Kidney epithelial cell (primary cell): ENCODE measurements around the gene SUMO4. TPM values are rescaled to one million over a fixed set of nuclear protein-coding genes. Genes with fewer than 3 reads are reported as not detected.
"Not testable (repeated sequence)": the region's sequence is repeated elsewhere in the genome, so short reads cannot be mapped to it uniquely, and the experiment has no call there.

Source experiments
- DNase-seq: peaks from one replicate; pipeline ENCODE4 v3.0.0-alpha.2; 2010; ENCODE audit warnings: low read depth
- H3K27me3 ChIP-seq: 2 replicates; pipeline ENCODE4 v1.6.0; 2011; ENCODE audit warnings: low read length; ENCODE audit not compliant: control insufficient read depth, insufficient read depth
- H3K36me3 ChIP-seq: 2 replicates; pipeline ENCODE4 v1.5.1; 2011; ENCODE audit warnings: low read length; ENCODE audit not compliant: control insufficient read depth, insufficient read depth
- H3K4me3 ChIP-seq: 2 replicates; pipeline ENCODE4 v1.5.1; 2011; ENCODE audit warnings: low read depth, mild to moderate bottlenecking, control low read depth, low read length
- CTCF ChIP-seq: IDR thresholded peaks from 2 replicates; pipeline ENCODE4 v1.5.1; 2011; ENCODE audit warnings: mild to moderate bottlenecking, moderate library complexity, low read length, control low read depth, inconsistent platforms; ENCODE audit not compliant: insufficient read depth, poor library complexity, severe bottlenecking
- total RNA-seq: library from RNA; depleted of rRNA; stranded (reverse); fragments of >200 nt; gene quantifications from 2 replicates; pipeline ENCODE4 v1.2.3, GENCODE V29; 2015

SUMO4 gene
- total RNA-seq, 1 donor from 2014 or later: not detected

- Histone ChIP-seq H3K27me3 (no peaks in the 10 kb centered on the region), H3K4me3 (no peak overlapping the region), H3K36me3 (no peaks in the 10 kb centered on the region)
- DNase-seq: no peak
- no peak for TF ChIP-seq CTCF
Measured at GRCh38 chr6:149440735-149441671, 40.9 kb downstream of the SUMO4 start.

GRCh38 chr6:149441740-149442139 lies 41.7 kb downstream of the SUMO4 start:
- Histone ChIP-seq H3K4me3 (no peak overlapping the region), H3K36me3 (no peaks in the 10 kb centered on the region), H3K27me3 (no peaks in the 10 kb centered on the region)
- no peak for DNase-seq
- no peak for TF ChIP-seq CTCF

GRCh38 chr6:149443411-149444181 lies 43.5 kb downstream of the SUMO4 start:
- Histone ChIP-seq H3K4me3 (no peak overlapping the region), H3K27me3 (no peaks in the 10 kb centered on the region), H3K36me3 (no peaks in the 10 kb centered on the region)
- no peak for TF ChIP-seq CTCF
- no peak for DNase-seq

- not testable (repeated sequence) for H3K27me3 ChIP-seq, H3K36me3 ChIP-seq, H3K4me3 ChIP-seq, DNase-seq
Measured at GRCh38 chr6:149444360-149445094, 44.5 kb downstream of the SUMO4 start.

- H3K4me3 ChIP-seq: no peak overlapping the region
- TF ChIP-seq CTCF: no peak
- H3K36me3 ChIP-seq: no peaks in the 10 kb centered on the region
- DNase-seq: no peak
- no peaks in the 10 kb centered on the region for H3K27me3 ChIP-seq
Measured at GRCh38 chr6:149445095-149445466, 45.0 kb downstream of the SUMO4 start.

GRCh38 chr6:149445573-149445972 lies 45.5 kb downstream of the SUMO4 start:
- DNase-seq: no peak
- no peak for TF ChIP-seq CTCF
- H3K27me3 ChIP-seq: peaks cover 5% of the 10 kb centered on the region

More at GRCh38 chr6:149445573-149445972, 45.5 kb downstream of the SUMO4 start:
- H3K36me3 ChIP-seq: no peaks in the 10 kb centered on the region
- no peak overlapping the region for H3K4me3 ChIP-seq
